DOHH2 (cell line): ENCODE results near the gene TMEM164.

Source experiments
- EZH2phosphoT487 ChIP-seq: fragments of 200-600 bp; sonication (generic); IDR thresholded peaks from 2 replicates; pipeline ENCODE4 v1.6.1; 2017; ENCODE audit warnings: borderline replicate concordance, mild to moderate bottlenecking, antibody characterized with exemption, low read length, moderate library complexity, mixed read lengths
- TF ChIP-seq, protein P1 (sequence below): fragments of 200-600 bp; sonication (generic); IDR thresholded peaks from one replicate; pipeline ENCODE4 v1.5.1; 2014; ENCODE audit warnings: antibody characterized with exemption, mild to moderate bottlenecking, low read depth, low read length; ENCODE audit not compliant: poor library complexity, severe bottlenecking

DNA sequence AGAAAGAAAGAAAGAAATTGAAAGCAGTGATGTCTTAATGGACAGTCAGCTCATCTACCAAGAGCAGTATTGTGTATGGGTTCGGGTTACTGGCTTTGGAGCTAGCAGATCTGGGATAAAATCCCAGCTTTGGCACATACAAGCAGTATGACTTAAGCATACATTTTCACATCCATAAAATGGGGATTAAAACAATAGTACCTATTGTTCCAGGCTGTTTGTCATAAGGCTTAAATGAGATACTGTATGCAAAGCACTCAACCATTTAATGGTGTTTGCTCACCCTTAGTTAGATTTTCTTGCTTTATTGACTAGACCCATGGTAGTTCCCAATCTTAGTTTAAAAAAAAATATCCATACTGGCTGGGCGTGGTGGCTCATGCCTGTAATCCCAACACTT, 7.8 kb upstream of the TMEM164 start:
- TF ChIP-seq, protein P1, sequence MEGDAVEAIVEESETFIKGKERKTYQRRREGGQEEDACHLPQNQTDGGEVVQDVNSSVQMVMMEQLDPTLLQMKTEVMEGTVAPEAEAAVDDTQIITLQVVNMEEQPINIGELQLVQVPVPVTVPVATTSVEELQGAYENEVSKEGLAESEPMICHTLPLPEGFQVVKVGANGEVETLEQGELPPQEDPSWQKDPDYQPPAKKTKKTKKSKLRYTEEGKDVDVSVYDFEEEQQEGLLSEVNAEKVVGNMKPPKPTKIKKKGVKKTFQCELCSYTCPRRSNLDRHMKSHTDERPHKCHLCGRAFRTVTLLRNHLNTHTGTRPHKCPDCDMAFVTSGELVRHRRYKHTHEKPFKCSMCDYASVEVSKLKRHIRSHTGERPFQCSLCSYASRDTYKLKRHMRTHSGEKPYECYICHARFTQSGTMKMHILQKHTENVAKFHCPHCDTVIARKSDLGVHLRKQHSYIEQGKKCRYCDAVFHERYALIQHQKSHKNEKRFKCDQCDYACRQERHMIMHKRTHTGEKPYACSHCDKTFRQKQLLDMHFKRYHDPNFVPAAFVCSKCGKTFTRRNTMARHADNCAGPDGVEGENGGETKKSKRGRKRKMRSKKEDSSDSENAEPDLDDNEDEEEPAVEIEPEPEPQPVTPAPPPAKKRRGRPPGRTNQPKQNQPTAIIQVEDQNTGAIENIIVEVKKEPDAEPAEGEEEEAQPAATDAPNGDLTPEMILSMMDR: no peak
- no peak for TF ChIP-seq EZH2phosphoT487
